GM21723 (cell line): ENCODE data around the gene TEAD1.
A peak's percentile ranks its signal among the peaks of the same experiment; 100 is the strongest.

ENCODE experiments used
- ATAC-seq: cut with Tn5 transposase; IDR thresholded peaks from one replicate; pipeline ENCODE4 v1.9.1; 2021; ENCODE audit warnings: mild to moderate bottlenecking, moderate library complexity; ENCODE audit not compliant: unreplicated experiment

The TEAD1 gene

DNA sequence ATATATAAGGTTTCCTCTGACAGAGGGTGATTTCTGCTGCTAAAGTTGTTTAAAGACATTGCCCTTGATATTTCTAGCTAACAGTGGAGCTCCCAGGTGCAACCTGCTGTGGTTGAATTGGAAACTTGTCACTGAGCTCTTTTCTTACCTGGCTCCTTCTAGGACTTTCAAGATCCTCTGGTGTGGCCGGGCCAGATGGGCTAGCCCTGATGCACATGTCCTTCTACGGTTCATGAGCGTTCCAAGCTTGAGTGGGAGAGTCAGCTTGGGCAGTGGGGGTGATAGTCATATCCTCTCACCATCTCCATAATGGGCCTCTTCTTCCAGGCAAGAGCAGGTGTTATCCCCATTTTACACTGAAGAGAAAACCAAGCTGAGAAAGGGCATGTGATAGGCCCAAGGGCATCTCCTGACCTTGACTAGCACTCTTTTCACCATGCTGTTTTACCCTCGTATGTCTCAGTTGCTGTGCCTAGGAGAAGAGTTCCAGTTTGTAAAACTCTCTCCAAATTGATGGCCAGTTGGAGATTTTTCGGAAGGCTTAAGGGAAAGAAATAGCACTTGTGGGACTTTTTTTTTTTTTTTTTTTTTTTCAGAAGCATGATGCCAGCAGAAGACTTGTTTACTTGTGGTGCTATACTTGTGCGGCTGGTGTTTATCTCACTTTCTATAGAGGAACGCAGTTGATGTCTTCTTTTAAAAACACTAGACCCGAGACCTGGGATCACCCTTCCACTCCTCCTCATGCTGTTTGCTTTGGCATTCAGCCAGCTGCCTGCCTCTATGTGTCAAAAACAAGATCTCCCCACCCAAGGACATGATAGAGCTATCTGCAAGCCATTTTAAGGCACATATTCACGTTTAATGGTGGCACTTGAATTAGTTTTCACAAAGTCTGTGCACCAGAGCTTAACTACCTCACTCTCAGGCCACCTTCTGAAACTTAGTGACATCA is 32.6 kb downstream of the TEAD1 start:
- ATAC-seq = no peak

DNA sequence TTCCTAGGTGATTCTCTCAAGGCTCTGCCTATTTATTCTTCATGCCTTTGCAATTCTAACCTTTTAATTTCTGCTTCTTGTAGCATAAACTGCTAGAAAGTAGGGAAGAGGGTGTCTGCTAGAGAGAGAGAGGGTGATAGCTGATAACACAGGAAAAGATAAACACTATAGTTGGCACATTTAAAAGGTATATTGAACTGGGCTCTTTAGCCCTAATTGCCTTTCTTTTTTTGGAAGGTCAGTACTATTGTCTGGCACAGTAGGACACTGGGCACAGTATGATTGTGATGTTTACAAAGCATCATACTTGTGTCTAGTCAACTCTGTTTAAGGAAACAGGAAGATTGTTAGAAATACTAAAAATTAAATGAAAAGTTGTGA is 33.3 kb downstream of the TEAD1 start:
- ATAC-seq = no peak

- ATAC-seq = no peak
These were observed 37.3 kb downstream of the TEAD1 start for GRCh38 chr11:12711496-12711895.

- ATAC-seq = no peak
These were observed 37.9 kb downstream of the TEAD1 start for GRCh38 chr11:12712132-12712531.

DNA sequence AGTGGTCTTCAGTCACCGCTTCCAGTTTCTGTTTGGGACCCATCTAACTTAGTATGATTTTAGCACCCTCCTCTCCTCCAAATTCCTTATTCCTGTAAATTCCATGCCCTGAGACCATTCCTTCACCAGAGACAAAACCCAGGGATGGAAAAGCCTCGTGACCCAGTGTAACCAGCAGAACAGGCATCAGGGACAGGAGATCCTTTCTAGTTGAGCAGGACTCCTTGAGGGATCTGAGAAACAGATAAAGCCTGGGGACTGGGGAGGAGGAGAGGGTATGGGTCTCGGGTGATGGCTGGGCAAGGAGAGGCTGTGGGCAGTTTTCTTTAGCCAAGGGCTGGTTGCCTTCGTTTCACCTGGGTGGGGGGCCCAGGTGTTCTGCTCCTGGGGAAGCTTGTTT is 40.9 kb downstream of the TEAD1 start:
- ATAC-seq = no peak

DNA sequence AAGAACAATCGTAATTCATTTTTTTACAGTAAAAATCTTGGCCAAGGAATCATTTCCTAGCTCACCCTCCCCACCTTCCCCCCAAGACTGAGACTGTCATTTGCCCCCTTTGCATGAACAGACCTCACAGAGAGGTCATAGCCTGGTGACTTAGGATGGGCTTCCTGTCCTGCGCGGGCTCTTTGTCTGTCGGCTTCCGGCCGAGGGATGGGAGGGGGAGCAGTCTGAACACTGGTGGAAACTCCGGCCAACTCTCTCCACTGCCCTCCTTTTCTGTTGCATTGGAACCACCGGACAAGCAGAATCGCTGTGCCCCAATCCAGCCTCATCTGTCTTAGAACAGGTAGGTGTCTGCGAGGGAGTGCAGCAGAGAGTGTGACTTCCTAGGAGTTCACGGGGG is 41.7 kb downstream of the TEAD1 start:
- no peak for ATAC-seq

DNA sequence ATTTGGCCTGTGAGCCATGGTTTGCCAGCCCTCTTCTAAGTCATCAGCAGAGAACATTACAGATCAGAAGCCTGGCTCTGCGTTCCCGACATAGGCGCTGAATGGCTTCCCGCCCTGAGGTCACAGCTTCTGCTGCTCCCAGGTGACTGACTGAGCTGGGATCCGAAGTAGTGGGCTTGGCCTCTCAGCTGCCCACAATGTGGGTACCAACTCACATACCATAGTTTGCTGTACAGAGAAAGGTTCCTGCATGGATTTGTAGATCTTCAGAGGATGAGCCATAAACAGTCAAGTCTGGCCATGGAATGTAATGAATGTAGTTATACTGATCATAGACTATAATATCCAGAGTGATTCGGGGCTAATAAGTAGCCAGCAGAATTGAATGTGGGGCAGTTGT is 42.6 kb downstream of the TEAD1 start:
- no peak for ATAC-seq

- peak; percentile 95 for ATAC-seq
These were observed 43.6 kb downstream of the TEAD1 start for GRCh38 chr11:12717851-12718291.

GRCh38 chr11:12719221-12719620 is 45.0 kb downstream of the TEAD1 start:
- no peak for ATAC-seq

- no peak for ATAC-seq
These were observed 47.8 kb downstream of the TEAD1 start for GRCh38 chr11:12721816-12722604.

- ATAC-seq = no peak
These were observed 49.4 kb downstream of the TEAD1 start for GRCh38 chr11:12723421-12724300.

GRCh38 chr11:12724301-12725054 is 50.3 kb downstream of the TEAD1 start:
- ATAC-seq = no peak

DNA sequence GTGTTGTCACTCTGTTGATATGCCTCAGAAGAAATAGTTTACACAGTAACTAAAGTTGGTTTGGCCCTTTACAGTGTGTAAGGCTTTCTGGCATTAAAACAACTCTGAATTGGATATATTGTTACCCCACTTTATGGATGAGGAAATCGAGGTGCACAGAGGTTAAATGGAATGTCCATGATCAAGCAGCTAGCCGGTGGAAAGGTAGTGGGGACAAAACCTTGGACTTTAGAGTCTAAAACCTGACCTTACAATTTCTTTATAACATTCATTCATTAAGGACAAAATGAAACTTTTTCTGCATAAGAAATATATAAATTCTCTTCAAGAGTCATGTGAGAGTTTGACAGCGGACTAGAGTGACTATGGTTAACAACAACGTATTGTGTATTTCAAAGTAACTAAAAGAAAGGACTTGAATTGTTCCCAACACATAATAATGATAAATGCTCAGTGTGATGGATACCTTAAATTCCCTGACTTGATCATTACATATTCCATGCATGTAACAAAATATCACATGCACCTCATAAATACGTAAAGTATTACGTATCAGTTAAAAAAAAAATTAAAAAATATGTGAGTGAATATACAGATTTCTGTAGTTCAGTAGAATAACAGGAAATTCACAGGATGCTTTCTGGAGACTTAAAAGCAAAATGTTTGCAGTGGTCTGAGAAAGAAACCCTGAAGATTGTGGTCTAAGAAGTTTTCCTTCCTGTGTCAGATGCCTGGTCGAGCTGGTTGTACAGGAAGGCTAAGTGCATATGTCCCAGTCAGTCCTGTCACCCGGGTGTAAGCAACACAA is 51.0 kb downstream of the TEAD1 start:
- ATAC-seq = no peak

DNA sequence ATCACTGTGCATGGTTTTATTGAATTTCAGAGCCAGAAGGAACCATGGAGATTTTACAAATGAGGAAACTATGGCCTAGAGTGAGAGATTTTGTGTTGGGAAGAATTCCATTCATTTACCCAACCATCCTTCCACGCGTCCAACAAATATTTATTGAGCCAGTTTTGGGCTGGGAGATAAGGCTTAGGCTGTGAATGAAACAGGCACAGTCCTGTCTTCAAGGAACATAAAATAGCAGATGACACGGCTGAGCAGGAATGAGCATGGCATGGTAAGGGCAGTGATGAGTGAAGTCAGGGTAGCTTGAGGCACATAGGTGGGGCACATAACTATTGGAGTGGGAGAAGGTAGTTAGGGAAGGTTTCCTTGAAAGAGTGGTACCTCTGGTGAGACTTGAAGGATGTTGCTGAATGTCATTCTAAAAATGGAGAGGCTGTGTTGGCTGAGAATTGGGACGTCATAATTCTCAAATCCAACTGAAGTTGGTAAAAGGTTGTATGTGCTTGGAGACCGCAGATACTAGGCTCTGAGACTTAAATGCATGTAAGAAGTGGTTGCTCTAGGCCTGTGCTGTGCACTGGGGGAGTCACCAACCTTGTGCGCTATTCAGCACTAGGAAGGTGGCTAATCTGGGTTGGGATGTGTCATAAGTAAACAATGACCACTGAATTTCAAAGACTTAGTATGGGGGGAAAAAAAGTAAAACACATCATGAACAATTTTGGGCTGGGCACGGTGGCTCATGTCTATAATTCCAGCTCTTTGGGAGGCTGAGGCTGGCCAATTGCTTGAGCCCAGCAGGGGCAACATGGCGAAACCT is 51.9 kb downstream of the TEAD1 start:
- no peak for ATAC-seq

GRCh38 chr11:12727563-12728211 is 53.5 kb downstream of the TEAD1 start:
- no peak for ATAC-seq

DNA sequence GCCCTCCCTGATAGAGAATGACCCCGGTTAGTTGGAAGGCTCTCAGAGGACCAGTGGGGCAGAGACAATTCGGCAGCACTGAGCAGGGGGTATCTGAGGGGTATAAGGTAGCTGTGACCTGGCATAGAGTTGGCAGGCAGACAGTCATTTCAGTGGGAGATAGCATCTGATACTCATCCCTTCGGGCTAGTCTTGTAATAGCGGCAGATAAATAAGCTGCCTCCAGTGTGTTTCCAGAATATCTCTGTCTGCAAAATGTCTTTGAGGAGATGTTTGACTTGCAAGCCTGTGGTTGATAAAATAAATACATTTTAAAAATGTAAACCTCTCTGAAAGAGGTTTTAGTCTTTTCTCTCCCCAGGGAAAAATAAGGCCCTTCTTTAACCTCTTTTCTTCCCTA is 54.2 kb downstream of the TEAD1 start:
- ATAC-seq = no peak

DNA sequence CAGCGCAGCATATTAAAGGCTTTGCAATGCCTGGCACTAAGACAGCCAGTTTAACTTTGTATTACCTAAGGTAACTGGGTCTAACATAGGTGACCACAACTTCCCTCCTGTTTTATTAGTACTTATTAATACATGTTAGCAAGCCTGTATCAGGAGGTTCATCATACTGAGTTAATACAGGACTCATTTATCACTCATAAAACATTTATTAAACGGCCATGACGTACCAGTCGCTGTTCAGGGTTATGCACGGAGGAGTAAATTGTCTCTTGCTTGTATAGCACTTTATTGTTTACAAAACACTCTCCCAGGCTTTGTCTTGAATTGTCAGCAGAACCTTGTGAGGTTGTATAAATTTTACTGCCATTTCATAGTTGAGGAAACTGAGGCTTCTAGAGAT is 55.7 kb downstream of the TEAD1 start:
- ATAC-seq = no peak

DNA sequence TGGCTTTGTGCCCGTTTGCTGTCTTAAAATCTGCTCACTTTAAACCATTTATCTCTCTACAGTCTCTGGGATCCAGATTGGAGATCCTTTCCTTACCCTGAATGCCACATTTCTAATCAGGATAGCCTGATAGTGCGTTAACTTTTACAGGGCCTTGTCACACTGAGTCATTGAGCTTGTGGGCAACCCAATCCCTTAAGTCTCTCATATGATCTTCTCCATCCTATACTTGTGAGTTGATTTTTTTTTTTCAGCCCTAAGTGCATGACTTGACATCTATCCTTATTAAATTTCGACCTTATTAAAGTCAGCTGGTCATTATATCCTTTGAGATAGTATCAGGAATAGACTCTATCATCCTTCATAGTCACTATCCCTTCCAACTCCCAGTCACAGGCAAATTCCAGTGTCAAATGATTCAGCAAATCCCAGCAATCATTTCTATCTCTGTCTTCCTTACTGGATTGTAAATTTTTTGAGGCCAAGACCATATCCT is 57.7 kb downstream of the TEAD1 start:
- no peak for ATAC-seq
